Head of caudate nucleus (tissue), 42 donors: ENCODE results near the gene PRKAG1.
A peak's percentile ranks its signal among the peaks of the same experiment; 100 is the strongest.

Experiments
- DNase-seq, 42 donors: peaks; one replicate each; pipeline versions ENCODE4 v3.0.0 to v3.0.0-alpha.2; 2020 to 2021; ENCODE audit warnings: mixed read lengths in 7 of 42
- intact Hi-C: fragments of 100-400 bp; cut with DNase I; formaldehyde crosslinking; loops from one replicate; pipeline ENCODE4 v1.15.0; 2022

The PRKAG1 gene

GRCh38 chr12:49051373-49051764 lies 32.8 kb upstream of the PRKAG1 start:
- DNase-seq = no peak
- intact Hi-C loops = no loop called here

DNA sequence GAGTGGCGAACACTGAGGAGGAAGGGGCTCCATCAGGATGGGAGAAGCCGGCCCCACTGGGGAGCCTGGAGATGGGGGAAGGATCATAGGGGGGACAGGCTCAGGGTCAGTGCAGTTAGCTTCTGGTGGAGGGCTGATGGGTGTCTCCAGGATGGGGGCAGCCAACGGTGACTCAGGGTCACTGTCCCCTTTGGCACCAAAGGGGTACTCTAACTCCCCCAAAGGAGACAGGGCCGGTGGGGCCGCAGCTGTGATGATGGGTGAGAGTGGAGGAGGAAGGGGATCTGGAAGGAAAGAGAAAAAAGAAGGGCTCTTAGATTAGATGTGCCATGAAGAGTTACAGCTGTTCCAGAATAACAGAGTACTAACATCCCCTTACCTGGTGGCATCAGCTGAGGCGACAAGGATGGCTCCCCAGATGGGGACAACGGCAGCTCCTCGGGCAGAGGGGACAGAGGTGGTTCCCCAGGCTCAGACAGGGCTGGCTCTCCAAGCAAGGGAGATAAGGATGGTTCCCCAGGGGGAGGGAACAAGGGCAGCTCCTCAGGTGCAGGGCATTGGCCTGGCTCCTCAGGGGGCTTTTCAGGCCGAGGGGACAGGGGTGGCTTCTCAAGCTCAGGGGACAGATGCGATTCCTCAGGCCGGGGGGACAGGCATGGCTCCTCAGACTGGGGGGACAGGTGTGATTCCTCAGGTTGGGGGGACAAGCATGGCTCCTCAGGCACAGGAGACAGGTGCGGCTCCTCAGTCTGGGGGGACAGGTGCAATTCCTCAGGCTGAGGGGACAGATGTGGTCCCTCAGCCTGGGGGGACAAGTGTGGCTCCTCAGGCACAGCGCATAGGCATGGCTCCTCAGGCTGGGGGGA lies 32.2 kb upstream of the PRKAG1 start:
- intact Hi-C loops = no loop called here
- DNase-seq = no peak

DNA sequence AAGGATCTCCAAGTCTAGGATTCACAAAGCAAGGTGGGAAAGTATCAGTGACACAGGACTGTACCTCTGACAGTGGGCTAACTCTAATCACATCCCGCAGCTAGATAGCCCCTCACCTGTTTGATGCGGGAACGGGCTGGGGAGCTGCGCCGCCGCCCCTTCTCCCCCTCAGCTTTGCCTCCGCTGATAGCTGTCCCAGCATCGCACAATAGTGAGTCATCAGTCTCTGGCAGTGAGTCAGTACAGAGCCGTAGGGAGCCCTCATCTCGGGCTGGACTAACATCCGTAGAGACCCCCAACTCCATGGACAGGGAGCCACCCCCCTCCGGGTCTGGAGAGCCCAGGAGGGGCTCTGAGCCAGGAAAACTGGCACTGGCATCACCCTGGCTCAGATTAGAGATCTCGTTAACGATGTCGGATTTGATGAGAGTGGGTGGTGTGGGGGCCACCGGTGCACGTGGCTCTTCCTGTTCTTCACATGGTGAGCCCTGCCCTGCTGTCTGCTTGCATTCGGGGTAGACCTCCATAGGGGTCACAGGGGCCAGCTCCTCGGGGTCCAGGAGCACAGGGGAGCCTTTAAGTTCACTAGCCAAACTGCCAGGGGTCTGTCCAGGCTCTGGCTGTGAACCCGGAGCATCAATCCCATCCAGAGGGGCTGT lies 31.1 kb upstream of the PRKAG1 start:
- intact Hi-C loops = no loop called here

GRCh38 chr12:49048953-49049352 lies 30.4 kb upstream of the PRKAG1 start:
- intact Hi-C loops = no loop called here
- no peak for DNase-seq

More for the DNA sequence above, 31.1 kb upstream of the PRKAG1 start:
- DNase-seq = peak in 39 of 42 donors; percentile 18 to 84 (median 55)

GRCh38 chr12:49046129-49046895 lies 27.7 kb upstream of the PRKAG1 start:
- intact Hi-C loops = no loop called here
- no peak for DNase-seq

DNA sequence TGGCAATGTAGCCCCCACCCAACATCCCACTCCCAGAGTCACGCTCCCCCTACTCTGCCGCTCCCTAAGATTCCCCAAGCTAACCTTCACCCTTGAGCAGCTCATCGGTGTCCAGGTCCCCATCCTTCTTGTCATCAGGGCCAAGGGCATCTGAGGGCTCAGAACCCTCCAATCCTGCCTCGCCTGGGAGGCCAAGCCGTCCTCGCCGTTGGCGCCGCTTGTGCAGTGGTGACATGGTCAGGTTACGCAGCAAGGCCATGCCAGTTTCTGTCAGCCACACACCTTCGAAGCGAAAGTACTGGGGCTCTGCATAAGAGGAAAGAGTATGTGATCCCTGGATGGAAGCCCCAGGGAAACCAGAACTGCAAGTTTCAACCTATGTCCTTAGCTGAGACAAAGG lies 26.1 kb upstream of the PRKAG1 start:
- no peak for DNase-seq
- intact Hi-C loops = no loop called here

- peak; percentile 32 to 86 (median 74) for DNase-seq
- intact Hi-C loops = no loop called here
Measured at GRCh38 chr12:49043856-49044258, 25.3 kb upstream of the PRKAG1 start.

GRCh38 chr12:49043241-49043640 lies 24.7 kb upstream of the PRKAG1 start:
- intact Hi-C loops = no loop called here
- no peak for DNase-seq

GRCh38 chr12:49041881-49042484 lies 23.4 kb upstream of the PRKAG1 start:
- intact Hi-C loops = no loop called here
- no peak for DNase-seq

DNA sequence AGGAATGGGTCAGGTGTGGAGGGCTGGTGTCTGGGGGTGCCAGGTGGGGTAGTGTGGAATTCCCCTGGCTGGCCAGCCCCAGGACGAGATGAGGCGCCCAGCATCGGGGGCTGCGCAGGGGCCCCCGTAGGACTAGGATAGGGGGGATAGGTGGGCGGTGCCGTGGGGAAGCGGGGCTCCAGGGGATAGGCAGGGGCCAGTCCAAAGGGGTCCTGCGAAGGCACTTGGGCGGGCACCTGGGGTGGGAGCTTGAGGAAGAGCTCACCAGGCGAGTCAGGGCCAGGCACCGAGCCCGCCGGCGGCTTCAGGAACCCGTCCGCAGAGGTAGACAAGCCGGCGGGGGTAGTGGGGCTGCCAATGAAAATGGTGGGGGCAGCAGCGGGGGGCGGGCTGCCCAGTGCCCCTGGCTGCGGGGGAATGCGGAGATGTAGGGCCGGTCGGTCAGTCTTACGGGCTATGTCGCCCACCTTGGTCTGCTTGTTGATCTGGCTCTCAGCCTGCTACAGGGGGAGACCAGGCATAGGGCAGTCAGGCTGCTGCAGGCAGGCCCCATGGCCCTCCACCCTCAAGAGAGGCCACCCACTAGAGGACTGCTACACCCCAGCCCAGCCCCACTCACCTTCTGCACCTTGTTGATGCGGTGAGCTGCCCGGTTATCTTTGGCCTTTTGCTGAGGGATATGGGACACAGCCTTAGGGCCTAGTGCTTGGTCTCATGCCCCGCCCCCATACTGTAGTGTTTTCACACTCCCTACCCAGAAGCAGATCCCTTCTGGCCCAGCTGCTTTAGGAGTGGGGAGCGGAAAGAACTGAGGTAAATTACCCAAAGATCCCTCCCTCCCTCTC lies 22.7 kb upstream of the PRKAG1 start:
- intact Hi-C loops = no loop called here
- peak in 1 of 42 donors; percentile 16 for DNase-seq

DNA sequence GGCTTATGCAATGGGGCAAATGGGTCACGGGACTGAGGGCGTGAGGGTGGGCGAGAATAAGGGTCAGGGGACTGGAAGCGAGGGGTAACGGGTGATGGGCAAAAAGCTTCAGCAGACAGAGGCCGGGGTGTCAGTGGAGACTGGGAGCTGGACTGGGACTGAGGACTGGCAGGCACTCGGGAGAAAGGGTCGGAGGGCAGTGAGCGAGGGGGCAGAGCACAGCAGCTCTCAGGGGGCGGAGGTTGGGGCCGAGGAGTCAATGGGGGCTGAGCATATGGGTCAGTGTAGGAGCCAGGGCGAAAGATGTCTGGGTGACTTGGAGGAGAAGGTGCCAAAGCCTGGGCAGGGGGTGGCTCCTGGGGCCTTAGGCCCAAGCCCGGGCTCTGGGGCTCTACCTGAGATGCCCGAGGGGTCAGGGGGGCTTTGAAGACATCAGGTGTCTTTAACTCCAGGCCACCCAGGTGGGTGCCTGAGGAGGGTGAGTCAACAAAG lies 21.8 kb upstream of the PRKAG1 start:
- intact Hi-C loops = no loop called here
- no peak for DNase-seq

DNA sequence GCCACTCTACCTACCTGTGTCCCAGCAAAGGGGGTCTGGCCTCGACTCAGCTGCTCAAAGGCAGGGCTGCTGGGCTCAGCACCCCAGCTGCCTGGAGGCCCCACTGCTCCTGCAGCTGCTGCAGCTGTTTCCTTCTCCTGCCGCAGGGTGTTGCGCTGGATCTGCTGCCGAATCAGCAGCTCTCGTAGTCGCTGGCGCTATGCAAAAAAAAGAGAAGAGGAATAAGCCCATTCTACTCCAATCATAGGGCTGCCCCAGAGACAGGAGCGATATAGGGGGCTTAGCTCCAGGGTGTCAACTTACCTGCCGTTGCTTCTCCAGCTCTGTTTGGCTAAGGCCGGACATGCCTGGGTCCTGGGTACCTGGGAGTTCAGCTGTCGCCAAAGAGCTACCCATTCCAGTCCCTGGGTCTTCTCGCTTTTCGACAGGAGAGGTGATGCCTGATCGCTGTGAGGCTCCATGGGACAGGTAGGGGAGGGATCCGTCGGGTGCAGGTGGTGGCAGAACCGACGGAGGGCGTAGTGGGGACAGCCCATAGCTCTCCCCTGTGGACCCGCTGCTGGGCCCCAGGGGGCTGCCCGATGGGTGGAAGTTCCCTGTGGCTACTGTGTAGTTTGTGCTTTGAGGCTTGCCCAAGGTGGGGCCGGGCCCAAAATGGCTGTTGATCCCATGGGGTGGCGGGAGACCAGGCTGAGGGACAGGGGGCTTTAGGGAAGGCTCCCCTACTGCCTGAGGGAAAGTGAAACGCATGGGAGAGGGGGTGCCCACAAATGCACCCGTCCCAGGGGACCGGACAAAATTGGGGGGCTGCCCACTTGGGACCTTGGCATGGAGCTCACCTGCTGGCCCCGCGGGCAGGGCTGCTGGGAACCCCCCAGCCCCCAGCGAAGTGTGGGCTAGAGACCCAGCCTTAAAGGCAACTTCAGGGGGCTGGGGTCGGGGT lies 21.1 kb upstream of the PRKAG1 start:
- DNase-seq = peak in 1 of 42 donors; percentile 1
- intact Hi-C loops = no loop called here

GRCh38 chr12:49038291-49038955 lies 19.8 kb upstream of the PRKAG1 start:
- DNase-seq = peak in 1 of 42 donors; percentile 18
- intact Hi-C loops = no loop called here

DNA sequence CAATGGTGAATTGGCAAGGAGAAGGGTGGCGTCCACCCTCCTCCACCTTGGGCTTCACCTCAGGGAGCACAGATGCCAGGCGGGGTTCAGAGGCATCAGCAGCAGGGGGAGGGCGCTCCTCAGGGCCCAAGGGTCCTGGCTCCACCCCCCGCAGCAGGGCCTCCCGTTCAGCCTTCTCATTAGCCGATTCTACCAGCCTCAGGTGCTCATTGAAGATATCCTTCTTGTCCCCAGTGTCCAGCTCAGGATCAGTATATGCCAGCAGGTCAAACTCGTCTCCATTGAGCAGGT lies 19.3 kb upstream of the PRKAG1 start:
- peak in 1 of 42 donors; percentile 7 for DNase-seq
- intact Hi-C loops = no loop called here

GRCh38 chr12:49037111-49037946 lies 18.8 kb upstream of the PRKAG1 start:
- intact Hi-C loops = no loop called here
- peak in 2 of 42 donors; percentile 8 to 28 for DNase-seq

DNA sequence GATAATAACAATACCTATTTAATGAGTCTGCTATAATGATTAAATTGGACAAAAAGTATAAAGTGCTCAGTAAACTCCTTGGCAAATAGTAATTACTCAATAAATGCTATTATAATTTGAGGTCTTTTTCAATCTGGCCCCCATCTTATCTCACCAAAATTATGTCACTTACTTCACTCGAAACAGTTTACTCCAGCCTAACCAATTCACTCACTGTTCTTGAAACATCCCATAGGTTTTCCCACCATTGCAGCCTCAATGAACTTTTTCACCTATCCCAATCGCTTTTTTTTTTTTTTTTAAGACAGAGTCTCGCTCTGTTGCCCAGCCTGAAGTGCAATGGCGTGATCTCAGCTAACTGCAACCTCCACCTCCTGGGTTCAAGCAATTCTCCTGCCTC lies 17.5 kb upstream of the PRKAG1 start:
- intact Hi-C loops = no loop called here
- DNase-seq = no peak
